Measurements from ENCODE around the gene TNK2.
A peak's percentile ranks its signal among the peaks of the same experiment; 100 is the strongest.

TNK2 gene

DNA sequence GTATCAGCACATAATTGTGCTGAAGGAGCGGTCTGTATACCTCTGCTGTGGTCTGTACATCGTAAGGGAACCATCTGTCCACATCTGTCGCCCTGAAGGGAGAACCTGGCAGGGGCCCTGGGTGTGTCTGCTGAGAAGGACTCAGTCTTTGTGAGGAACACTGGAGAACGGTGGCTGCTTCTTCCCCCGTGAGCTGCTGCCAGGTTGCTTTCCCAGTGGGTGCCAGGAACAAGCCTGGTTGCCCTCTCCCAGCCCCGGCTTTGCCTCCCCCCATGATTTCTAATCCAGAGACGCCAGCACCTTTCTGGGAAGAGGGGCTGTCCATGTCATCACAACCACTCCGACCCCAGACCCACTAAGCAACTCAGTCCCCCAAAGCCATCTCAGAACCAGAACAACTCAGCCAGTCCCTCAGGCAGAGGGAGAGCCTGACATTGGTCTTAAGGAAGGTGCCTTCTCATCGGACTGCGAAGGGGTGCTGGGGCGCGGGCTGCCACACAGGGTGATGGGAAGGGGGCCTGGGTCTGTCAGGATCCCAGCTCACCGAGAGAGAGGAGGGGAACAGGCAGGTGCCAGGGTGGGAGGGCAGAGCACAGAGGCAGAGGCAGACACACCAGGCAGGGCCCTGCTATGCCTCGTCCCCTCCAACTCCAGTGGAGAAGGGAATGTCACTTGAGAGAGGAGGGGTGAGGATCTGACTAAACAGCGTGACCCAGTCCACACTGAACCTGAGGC lies 8.5 kb downstream of the TNK2 start:
- DNase-seq (ENCODE audit: low read depth), result no peak

DNA sequence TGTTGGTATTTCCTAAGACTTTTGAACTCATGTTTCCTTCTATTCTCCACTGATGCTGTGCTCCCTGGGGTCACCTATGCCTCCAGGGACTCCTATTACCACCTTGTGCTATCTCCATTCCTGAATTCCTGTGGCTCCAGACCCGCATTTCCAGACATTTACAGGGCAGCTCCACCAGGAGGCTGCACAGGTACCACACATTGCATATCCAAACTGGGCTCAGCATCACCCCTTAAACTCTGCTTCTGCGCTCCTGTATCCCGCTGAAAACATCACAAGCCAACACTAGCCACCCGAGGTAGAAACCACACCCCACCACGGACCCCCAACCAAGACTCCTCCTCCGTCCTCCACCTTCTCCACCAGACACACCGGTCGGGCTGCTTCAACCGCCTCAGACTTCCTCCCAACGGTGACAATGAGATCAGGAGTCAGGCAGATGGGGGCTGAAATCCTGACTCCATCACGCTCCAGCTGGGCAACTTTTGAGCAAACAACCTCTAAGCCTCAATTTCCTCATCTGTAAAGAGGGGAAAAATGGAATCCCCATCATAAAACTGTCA lies 10.4 kb downstream of the TNK2 start:
- no peak for DNase-seq (ENCODE audit: low read depth)

DNA sequence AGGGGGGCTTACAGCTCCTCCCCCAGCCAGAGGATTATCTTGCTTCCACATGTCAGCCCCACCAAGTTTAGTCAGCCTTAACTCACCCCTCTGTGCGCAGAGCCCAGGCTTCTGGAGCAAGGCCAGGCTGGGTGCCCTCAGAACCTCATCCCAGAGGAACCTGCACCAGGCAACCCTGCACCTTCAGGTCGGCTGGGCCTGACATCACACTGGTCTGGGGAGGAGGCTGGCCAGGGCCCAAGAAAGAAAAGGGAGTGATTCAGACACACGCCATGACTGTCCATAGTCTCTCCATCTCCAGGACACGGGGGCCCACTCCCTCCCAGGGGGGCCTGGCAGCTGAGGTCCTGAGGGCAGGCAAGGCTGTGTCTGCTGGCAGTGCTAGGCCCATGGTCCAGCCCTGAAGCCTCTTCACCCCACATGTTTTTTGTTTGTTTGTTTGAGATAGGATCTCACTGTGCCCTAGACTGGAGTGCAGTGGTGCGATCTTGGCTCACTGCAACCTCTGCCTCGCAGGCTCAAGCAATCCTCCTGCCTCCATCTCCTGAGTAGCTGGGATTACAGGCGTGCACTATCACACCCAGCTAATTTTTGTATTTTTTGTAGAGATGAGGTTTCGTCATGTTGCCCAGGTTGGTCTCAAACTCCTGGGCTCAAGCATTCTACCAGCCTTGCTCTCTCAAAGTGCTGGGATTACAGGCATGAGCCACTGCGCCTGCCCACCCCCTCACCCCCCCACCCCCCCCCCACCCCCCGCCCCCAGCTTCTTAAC lies 11.1 kb downstream of the TNK2 start:
- DNase-seq (ENCODE audit: low read depth), result no peak

DNA sequence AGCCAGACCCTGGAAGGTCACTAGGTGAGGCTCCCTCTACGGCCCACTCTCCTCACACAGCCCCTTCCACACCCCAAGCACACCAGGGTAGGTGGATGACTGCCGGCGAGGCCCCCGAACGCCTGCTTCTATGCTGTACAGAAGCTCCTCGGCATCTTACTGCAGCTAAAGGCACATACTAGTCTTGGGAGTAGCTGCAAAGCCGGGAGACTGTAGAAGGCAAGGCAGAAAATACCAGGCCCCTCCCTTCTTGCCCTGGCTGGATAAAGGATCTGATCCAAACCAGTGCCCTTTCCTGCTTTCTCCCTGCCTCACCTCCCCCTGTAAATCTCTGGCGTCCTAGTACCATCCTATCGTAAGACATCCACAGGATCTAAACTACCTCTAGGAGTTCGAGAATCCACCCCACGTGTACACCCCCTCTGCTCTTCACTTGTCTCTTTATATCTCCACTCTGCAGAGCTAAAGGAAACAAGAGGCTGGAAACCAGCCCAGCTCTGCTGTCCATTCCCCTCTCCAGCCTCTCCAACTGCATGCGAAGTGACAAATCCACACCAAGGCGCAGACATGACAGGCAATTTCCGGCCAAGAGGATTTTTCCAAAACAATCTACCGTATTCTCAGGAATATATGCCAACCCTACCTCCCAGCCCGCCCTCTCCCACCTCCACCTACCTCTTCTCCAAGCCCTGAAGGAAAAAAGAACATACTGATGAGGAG lies 11.8 kb downstream of the TNK2 start:
- DNase-seq (ENCODE audit: low read depth), result no peak

DNA sequence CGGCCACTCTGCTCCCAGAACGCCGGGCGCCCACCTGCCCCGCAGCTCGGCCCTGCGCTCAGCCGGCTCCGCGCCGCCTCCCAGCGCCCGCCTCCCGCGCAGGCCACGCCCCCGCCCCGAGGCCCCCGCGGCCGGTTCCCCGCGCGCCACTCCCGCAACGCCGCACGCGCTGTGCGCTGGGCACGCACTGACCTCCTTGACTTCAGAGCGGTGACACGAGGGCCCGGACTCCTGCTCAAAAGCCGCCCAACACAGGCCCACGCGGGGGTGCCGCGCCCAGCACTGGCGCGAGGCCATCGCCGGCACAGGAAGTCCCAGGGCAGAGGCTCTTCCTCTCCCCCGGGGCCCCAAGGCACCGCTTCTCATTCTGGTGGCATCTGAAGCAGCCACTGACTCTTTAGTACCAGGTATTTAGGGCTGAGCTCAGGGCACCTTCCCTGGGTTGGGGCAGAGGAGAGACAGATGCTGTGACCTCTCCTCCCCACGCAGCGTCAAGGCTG lies 12.4 kb downstream of the TNK2 start:
- peak; percentile 61 for DNase-seq (ENCODE audit: low read depth)

DNA sequence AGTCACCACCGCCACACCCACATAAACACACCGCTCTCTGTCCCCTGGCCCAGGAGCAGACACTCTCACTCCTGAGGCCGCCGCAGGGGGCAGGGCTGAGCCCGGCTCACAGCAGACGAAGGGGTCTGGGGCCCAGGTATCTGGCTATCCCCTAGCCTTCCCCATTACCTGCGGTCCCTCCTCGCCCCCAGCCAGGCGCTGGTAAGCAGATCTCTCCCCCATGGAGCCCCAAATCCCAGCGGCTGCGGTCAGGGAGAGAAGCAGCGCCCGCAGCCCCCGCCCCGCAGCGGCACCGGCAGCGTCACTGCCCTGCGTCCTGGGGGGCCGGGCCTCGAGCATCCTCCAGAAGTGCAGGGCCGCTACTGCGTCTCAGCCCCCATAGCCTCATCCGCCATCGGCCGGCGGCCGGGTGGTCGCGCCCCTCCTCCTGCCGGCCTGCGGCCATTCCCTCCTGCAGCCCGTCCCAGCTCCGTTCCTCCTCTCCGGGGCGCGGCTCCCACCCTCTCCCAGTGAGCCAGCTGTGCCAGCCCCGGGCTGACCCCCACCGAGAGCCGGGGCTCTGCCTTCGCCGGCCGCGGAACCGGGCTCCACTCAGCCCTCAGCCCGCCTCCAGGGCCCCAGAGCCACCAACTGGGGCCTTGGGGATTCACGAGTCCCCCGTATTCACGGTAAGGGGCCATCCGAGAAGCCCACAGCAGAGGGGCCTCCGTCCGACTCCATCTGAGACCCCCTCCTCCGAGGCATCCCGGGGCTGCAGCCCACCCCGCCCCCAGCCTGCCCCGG lies 13.1 kb downstream of the TNK2 start:
- DNase-seq (ENCODE audit: low read depth), result peak; percentile 71

DNA sequence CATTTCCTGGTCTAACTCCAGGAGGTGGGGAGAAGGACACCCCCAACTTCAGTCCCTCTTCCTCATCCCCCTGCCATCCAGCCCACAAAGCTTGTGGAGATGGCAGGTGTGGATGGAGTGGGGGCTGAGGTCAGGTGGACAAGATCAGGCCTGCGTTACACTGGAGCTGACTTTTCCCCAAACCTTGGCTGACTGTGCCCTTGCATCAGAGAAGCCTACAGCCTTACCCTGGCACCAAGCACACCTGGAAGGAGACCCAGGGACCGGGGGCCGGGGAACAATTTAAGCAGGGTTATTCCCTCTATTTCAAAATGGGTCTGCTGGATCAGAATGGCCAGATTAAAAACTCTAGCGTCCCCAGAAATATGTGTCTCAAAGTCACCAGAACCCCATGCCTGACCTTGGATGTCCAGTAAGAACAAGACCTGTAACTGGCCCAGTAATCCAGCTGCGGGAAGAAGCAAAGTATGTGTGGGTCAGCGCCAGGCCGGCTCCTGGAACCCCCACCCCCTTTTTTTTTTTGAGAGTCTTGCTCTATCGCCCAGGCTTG lies 14.4 kb downstream of the TNK2 start:
- DNase-seq (ENCODE audit: low read depth), result no peak

DNA sequence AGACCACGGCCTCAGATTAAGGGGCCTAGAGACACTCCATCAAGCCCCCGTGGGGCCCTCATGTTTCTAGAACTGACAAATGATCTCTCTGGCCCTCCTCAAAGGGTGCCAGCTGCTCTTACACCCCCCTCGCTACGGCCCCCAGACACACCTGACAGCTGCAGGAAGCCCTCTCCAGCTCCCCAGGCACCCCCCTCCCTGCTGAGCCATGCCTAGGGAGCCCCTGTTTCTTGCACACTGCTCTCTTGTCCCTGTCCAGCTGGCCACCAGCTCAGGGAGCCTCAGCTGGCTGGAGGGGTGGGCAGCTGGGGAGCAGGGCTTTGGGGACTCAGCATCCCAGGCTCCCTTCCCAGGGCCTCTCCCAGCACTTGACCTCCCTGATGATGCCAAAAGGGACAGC lies 14.8 kb downstream of the TNK2 start:
- no peak for DNase-seq (ENCODE audit: low read depth)

DNA sequence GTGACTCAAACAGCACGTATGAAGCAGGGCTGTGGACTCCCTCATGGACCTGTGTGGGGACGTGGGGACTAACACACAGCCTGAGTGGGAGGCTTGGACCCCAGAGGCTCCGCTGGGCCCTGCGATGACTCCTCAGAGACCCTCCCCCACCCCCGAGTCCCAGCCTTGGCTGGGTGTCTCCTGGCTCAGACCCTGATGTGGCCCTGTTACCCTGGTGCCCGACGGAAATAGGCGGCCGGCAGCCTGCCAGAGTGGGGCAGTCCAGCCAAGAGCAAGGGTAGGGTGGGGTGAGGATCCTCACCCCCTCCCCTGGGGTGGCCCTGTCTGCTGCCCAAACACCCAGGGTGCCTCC lies 15.3 kb downstream of the TNK2 start:
- DNase-seq (ENCODE audit: low read depth), result no peak

DNA sequence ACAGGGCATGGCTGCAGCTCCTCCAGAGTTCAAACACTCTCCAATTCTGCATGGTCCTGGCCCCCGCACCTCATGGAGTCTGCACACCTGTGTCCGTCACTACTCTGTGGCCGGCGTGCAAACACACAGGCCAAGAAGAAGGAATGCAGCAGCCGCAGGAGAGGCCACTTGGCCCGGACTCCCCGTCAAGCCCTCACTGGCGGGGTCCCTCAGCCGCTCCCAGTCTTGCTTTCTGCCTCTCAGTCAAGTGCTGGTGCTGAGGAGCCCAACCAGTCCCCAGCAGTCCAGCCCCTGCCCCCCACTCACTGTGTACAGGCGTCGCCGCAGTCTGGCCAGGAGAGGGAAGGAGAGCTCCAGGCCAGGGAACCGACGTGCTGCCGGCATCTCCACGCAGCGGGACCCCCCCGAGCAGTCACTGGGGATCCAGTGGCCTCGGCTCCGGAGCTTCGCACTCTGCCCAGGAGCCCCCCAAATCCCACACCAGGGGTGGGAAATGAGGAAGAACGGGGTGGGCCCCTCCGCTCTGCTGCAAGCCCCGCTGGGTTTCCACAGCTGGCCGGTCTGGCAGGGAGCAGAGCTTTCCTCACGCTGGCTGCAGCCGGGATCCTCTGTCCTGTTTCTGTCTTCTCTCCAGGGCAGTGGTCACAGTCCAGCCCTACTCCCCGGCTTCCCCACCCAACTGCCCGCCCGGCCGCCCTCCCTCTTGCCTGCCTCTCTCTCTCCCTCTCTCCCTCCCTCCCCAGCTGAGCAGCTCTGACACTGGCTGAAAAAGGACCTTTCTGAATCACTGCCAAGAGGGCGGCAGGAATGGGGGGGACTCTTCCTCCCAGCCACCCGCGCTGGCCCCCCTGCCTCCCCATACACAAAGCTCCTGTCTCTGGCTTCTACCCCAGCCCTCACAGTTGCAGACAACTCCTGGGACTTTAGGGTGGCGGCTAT lies 16.0 kb downstream of the TNK2 start:
- no peak for DNase-seq (ENCODE audit: low read depth)

DNA sequence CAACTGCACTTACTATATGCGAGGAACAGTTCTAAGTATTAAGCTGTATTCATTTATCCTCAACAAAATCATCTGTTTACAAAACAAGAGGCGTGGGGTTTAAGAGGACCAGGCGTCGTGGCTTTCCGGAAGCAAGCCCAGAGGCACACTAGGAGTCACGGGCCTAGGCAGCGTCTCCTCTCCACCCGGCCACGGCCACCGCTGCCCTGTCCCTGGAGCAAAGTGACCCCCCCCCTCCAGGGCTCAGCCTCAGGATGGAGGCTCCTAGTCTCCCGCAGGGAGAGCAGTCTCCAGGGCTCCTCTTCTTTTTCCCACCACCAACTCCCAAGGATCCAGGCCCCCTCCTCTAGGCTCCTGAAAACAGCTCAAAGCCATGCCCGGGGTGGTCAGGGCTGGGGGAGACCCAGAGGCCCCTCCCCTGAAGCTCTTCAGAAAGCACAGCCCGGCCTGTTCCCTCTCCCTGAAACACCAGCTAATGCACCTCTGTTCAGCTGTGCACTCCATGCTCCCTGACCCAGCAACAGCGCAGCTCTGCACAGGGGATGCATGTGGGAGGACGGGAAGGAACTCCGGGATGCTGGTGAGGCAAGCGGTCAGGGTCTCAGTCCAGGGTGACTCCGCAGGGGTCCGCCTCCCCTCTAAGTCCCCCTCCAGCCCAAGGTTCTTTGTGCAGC lies 16.8 kb downstream of the TNK2 start:
- no peak for DNase-seq (ENCODE audit: low read depth)

DNA sequence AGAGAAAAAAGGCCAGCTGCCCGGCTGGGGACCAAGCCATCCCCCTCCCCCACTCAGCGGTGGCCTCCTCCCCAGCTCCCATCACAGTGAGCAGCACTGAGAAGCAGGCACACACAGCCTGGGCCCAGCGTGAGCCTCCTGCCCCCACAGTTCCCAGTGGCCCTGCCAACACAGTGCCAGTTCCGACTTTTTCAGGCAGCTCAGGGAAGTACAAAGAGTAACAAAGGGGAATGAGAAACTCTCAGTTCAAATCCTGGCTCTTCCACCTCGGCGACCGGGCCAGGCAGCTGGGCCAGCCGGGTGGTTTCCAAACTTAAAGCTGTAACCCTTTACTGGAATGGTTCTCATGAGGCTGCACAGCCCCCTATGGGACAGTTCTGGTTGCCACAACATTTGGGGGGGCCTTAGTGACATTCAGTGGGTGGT lies 18.5 kb downstream of the TNK2 start:
- no peak for DNase-seq (ENCODE audit: low read depth)

DNA sequence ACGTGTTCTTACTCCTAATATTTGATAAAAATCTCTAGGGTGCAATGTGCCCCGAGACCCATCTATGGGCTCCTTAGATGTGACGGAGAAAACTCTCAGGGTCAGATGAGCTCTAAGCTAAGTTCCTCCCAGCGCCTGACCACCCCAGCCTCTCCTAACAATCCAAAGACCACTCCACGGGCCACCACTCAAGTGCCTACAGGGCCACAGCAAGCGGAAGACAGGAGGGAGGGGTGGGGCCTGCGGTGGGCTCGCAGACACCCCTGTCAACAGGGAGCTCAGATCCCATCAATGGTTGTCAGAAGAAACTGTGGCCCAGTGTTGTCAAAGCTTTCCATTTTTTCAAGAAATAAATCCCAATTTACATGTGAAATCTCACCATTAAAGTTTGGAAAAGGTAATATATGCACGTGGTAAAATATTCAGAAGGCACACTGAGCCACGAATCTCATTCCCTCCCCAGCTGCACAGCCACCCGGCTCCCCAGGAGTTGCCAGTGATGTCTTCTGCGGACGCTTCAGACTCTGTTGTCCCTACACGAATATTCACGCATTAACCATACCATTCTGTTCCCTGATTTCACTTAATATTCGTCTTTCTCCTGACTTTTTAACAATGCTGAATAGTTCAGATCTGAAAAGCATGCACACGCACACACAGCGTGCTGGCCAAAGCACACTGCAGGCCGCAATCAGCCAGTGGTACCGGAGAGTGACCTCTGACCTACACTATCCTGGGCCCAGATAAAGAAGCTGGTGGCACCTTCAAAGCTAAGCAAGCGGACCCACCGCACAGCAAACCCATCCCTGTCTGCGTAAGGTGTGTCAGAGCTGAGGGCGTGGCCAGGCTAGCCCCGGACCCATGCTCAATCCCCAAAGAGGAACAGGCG lies 19.1 kb downstream of the TNK2 start:
- no peak for DNase-seq (ENCODE audit: low read depth)

DNA sequence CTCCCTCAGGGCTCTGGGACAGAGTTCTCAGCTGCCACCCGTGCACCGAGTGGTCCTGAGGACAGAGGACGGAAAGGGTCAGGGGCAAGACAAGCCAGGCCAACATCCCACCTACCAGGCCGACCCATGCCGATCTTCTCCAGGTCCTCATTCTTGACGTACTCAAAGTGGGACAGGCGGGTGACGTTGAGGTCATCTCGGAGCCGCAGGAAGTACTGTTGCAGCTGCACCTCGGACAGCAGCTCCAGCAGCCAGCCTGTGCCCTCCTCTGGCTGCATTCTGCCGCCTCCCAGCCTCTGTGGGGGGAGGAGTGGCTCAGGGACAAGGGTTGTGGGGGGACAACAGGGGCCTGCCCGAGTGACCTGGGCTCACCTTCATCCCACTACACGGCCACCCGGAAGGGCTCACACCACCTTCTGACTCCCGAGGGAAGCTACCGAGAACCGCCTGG lies 20.0 kb downstream of the TNK2 start:
- DNase-seq (ENCODE audit: low read depth), result no peak

DNA sequence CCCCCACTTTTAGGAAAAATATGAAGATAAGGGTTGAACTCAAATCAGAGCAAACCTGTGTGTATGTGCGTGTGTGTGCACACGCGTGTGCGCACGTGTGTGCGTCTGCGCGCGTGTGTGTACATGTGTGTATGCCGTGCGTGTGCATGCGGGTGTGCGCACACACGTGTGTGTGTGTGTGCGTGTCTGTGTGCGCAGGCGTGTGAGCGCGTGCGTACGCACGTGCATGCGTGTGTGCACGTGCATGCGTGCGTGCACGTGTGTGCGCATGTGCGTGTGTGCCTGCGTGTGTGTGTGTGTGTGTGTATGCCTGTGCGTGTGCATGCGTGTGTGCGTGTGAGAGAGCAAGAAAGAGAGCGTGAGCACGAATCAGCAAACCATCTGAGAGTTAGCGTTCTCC lies 20.7 kb downstream of the TNK2 start:
- DNase-seq (ENCODE audit: low read depth), result no peak

DNA sequence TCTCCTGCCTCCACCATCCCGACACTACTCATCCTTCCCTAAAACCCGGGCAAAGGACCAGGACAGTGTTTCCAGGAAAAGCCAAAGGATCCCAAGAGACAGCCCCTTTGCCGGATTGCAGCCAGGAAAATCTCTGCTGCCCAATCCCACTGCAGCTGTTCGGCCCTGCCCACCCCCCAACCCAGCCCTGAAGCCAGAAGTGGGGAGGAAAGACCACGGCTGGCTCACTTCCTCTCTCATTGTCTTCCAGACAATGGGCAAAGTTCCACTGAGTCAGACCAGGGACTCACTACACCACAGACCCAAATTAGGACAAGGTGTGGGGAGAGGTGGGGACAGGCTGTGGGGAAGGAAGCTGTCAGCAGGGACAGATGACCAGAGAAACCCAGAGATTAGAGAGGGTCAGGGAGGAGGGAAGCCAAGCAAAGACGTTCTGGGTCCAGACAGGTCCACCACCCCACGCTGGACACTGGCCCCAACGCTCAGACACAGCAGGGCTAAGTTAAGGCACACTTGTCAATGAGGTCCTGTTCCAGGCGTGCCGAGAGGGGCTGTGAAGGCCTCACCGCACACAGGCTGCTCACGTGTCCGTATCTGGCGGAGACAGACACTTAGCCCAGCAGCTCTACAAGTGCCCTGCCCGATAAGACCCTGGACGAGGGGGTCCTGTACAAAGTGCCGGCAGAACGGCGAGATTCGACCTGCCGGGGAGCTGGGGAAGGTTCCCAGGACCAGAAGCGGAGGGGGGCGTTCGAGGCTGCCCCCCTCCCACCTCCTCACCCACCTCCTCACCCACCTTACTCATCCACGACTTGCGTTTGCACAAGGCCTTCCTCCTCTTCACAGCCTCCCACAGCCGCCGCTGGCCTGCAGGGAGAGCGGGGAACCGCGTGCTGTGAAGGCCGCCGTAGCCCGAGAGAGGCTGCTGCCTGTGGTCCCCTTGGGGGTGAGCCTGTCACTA lies 21.9 kb downstream of the TNK2 start:
- DNase-seq (ENCODE audit: low read depth), result no peak

All from activated T-cell treated with anti-CD3 and anti-CD28 coated beads for 48 hours (primary cell).